ENCODE measurements around the gene WDR37. TPM values are rescaled to one million over a fixed set of nuclear protein-coding genes. Genes with fewer than 3 reads are reported as not detected.

Gene WDR37
- total RNA-seq, 1 donor from 2014 or later: 29.0 TPM

DNA sequence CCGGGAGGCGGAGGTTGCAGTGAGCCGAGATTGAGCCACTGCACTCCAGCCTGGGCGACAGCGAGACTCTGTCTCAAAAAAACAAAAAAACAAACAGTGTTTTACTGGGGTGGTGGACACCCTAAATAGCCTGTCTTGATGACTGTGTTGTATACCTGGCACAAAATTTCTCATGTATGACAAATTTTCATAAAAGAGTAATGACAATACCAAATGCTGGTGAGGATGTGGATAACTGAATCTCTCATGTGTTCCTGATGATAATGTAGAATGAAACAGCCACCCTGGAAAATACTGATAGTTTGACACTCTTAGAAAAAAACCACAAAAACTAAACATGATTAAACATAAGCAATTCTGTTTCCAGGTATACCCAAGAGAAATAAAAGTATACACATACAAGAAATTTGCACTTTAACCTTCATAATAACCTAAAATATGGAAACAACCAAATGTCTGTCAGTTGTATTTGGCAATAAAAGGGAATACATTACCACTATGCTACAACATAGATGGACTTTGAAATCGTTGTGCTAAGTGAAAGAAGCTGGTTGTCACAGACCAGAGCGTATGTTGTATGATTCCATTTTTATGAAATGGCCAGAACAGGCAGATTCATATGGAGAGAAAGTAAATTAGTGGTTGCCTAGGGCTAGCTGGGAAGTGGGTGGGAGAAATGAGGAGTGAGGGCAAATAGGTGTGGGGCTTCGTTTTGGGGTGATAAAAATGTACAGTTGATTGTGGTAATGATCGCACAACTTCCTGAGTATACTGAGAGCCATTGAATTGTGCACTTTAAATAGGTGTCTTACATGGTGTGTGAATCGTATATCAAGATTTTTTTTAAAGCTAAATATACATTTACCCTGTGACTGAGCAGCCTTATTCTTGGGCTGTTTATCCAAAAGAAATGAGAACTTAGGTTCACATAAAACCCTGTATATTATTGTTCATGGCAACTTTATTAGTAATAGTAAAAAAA, 12.5 kb downstream of the WDR37 start:
- intact Hi-C loops (cut with micrococcal nuclease): no loop called here

DNA sequence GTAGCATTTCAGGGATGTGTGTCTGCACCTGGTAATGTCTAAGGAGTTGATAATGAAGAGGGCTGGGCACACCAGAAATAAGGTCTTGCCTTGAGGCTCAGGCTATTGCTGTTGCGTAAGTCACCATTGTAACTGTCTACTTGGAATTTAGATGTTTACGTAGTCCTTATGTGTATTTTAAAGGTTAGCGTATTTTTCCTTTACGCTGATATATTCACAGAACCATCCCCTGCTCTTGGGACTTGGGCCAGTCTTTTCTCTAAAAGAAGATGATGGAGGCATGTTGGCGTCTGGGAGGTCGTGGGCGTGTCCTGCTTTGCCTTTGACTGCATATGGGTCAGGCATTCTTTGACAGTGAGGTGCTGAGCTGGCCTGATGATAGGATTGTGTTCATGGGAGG, 14.7 kb downstream of the WDR37 start:
- intact Hi-C loops (cut with micrococcal nuclease): no loop called here

DNA sequence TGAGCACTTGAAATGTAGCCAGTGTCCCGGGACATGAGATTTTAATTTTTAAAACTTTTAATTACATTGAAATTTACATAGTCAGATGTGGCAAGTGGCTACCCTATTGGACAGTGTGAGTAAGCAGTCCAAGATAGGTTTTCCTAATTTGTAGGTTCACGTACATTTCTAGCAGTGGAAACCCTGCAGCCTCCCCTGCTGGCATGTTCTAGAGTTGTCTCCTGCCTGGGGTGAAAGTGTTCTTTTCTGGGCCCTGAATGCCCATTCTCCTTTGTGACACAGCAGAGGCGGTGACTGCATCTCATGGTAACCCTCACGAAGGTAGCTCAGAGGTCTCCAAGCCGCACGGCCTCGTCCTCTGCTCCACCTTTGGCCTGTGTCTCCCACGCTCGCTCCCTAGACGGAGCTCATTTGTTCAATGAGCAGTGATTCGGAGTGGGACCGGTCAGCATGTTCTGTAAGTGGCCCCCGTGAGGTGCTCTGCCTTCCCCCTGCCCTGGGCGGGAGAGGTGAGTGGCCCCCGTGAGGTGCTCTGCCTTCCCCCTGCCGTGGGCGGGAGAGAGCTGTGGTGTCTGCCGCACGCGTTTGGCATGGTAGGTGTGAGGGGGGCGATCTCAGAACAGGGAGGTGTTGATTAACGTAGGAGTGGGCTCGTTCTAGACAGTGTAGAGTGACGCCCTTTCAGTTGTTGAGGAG, 18.0 kb downstream of the WDR37 start:
- intact Hi-C loops (cut with micrococcal nuclease): loop anchor here (2.0 kb wide), 1 partner anchor 563 kb away; no protein-coding TSS in a partner anchor

DNA sequence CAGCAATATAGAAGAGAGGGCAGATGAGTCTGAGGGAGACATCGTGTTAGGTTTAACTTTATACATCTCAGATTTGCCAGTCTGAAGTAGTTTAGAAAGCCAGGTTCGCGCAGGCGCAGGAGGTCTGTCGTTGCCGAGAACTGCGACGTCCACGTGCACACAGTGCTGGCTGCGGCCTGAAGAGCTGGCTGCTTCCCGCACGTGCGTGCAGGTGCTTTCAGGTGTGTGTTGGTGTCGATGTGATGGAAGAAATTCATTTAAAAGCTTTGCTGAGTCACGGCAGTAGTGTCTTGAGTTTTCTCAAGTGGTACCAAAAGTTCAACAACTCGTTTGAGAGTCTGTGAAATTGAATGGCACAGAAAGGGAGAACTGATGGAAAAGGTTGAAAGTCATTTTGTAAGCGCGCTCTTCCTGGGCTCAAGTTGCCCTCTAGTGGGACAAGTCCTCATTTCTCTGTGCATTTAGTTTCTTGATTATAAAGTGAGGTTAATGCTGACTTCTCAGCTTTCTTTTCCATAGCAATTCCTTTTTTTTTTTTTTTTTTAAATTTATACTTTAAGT, 18.6 kb downstream of the WDR37 start:
- intact Hi-C loops (cut with micrococcal nuclease): loop anchor here (2.0 kb wide), 1 partner anchor 564 kb away; no protein-coding TSS in a partner anchor

DNA sequence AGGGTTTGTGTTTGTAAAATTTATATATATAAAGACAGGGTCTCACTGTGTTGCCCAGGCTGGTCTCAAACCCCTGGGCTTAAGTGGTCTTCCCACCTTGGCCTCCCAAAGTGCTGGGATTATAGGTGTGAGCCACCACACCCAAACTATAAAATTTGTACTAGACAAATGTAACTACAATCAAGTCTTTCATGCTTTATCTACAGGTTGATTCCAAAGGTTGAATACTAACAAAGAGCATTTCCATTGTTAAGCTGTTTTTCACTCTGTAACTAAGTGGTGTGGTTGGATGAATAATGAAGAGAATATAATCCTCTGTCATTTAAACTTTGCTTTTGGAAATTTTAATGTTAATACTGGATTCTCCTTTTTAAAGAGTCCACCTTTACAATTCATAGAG, 22.5 kb downstream of the WDR37 start:
- intact Hi-C loops (cut with micrococcal nuclease): no loop called here

DNA sequence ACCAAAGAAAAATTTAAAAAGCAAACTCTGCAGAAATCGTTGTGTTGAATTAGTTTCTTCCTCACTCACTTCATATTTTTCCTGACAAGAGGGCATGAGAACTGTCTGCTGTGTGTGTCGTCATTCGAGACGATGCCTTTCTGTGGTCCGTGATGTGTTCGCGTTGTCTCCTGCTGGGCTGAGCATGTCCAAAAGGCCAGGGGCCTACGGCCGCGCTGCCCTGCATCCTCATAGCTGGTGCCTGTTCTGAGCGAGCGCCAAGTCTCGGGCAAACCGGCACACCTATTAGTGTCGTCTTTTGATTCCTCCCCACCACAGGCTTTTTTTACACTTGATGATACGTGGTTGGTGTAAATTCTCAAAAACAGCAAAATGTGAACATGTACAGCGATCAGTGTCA, 27.4 kb downstream of the WDR37 start:
- intact Hi-C loops (cut with micrococcal nuclease): no loop called here

DNA sequence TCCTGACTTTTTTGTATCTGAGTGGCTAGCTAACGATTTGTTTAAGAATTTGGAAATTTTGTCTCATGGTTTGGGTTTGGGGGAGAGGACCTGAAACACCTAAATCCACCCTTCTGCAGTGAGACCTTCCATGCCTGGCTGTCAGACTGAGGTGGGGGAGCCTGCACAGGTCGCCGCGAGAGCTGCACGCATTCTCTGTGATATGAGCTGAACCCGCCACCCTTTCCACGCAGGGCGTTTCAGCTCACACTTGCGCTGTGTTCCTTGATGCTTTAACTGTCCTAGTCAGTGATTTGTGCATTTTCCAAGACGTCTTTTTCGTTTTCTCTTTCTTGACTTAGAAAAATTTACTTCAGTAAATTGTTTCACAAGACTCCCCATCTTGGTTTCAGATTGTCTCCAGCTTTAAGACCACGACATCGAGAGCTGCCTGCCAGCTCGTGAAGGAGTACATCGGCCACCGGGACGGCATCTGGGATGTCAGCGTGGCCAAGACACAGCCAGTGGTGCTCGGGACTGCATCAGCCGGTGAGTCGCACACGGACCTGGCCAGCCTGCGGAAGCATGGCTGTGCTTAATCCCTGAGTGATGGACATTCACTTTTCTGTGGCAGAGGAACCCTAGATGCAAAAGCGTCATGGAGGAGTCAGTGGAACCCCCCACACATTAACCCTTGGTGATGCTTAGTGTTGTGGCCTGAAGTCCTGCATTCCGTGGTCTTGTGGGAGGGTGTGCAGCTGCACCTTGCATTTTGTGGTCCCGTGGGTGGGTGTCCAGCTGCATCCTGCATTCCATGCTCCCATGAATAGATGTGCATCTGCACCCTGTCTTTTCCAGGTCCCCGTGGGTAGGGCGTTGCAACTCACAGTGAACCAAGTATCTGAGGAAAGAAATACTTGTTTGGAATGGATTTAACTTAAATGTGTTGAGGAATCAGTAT, 28.1 kb downstream of the WDR37 start:
- intact Hi-C loops (cut with micrococcal nuclease): no loop called here

DNA sequence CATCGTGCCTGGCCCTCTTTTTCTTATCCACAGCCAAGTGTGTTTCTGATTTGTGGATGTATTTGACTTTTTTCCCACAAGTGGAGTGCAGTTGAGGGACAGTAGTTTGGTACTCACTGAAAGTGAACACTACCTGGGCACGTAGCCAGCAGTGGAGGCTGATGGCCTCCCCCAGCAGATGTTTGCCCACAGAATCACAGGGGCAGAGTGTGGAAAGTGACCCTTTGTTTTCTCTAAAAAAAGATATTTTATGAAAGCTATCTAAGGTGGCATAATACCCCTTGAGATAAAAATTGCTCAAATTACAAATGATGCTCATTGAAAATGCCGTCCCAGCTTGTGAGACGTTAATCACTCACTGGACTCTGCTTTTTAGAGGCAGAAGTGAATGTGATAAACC, 29.1 kb downstream of the WDR37 start:
- intact Hi-C loops (cut with micrococcal nuclease): no loop called here

DNA sequence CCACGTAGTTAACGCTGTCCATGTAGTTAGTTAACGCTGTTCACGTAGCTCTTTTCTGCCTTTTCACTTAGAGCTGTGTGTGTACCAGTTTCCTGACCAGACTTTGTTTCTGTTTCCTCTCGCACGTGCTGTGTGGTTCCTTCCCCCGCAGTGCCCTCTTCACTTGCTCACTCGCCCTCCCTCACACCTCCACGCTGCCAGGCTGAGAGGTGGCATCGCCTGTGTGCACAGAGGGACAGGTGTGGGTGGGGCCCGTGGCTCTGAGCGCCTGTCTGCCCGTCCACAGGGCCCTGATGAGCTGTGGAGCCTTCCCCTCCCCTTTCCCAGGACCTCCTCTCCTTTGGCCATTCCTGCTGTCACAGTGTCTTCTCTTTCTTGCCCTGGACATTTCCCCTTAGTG, 30.6 kb downstream of the WDR37 start:
- intact Hi-C loops (cut with micrococcal nuclease): no loop called here

DNA sequence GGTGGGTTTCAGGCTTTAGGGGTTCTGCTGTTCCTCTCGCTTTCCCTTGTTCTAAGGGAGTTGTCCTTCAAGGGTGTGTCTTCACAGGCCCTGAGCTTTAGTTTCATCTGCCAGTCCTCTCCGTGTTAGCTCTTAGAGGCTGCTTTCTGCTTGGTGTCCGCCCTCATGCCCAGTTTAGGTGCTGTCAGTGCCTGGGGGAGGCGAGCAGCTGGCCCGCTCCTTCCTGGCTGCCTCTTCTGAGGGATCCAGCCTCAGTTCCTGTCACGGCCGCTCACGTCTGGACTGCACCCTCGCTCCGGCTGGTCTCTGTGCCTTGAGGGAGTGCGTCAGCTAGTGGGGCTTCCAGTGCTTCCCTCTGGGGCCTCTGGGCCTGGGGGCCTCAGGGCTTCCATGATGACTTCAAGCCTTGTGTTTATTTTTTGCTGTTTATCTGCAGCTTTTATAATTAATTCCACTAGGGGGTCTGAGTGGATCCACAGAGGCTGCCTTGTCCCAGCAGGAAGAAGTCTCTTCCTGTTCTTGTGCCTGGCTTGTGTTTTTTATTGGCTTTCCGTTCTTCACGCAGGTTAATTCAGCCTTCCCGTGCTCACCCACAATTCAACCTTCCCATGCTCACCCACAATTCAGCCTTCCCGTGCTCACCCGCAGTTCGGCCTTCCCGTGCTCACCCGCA, 33.0 kb downstream of the WDR37 start:
- intact Hi-C loops (cut with micrococcal nuclease): no loop called here

DNA sequence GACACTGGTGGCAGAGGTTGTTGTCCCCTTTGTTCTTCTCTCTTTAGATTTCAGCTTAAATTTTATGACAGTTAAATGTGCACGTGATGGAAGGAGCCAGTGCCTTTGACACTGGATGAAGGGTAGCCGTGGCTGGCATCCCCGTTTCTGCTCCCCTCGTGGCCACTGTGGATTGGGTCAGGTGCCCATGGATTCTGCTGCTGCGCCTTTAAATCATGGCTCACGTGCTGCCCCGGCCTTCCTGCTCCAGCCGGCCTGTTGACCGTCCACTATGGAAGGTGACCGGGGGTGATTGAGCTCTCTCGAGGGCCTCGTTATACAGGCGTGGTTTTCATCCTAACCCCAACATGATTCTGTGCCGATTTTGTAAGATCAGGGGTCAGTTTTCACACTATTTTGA, 34.5 kb downstream of the WDR37 start:
- intact Hi-C loops (cut with micrococcal nuclease): no loop called here

DNA sequence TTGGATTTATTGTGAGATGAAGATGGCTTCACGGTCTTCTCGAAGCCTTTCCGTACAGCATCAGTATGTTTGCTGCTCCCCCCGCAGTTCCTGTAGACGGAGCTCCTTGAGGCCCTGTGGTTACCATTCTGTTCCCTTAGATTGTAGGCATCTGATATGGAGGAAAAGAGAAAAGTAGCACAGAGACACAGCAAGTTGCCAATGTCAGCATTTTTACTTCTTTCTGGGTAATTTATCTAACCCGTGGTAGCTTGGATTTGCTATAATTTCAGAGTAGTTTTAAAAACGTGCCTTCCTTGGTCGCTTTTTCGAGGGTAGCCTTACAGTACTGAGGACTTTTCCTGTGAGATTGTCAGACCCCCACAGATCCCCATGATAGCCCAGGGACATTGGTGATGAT, 37.5 kb downstream of the WDR37 start:
- intact Hi-C loops (cut with micrococcal nuclease): no loop called here

DNA sequence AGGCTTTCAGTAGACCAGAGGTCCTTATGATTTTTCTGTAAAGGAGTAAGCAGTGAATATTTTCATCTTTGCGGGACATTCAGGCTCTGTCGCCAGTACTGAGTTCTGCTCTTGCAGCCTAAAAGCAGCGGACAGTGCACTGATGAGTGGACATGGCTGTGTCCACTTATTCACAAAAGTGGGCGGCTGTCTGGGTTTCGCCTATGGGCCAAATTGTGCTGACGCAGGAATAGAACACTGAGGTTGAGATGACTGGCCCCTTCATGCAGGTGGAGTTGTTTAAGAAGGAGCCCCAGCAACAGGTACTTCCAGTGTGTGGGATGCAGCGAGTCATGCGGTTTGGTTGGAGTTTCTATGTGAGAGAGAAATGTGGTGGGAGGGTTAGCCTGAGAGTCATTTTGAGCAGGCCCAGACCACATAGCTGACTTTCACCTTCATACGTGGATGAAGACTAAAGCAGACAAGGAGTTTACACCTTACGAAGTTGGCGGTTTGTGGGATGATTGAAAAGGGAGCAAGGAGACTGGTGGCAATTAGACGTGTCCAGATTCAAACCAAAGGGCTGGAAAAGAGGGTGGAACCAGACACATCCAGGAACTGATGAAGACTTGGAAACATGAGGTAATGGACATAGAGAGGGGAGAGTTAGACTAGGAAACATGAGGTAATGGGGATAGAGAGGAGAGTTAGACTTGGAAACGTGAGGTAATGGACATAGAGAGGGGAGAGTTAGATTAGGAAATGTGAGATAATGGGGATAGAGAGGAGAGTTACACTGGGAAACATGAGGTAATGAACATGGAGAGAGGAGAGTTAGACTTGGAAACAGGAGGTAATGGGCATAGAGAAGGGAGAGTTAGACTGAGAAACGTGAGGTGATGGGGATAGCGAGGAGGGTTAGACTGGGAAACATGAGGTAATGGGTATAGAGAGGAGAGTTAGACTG, 38.2 kb downstream of the WDR37 start:
- intact Hi-C loops (cut with micrococcal nuclease): no loop called here

DNA sequence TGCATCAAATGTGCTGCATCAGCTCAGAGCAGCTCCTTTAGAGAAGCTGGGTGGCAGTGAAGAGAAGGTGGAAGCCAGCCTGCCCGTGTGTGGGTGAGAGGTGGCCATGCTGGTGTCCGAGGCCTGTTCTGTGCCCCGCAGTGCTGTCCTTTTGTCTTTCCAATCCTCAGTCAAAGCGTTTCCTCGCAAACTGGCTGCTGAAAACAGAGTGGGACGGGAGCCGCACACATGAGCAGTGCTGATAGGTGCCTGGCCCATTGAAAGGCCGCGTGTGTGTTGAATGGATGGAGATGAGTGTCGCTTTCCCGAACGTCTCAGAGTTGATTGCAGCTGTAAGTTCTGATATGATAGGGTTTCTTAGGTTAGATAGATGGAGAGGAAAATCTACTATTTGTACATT, 39.3 kb downstream of the WDR37 start:
- intact Hi-C loops (cut with micrococcal nuclease): no loop called here

DNA sequence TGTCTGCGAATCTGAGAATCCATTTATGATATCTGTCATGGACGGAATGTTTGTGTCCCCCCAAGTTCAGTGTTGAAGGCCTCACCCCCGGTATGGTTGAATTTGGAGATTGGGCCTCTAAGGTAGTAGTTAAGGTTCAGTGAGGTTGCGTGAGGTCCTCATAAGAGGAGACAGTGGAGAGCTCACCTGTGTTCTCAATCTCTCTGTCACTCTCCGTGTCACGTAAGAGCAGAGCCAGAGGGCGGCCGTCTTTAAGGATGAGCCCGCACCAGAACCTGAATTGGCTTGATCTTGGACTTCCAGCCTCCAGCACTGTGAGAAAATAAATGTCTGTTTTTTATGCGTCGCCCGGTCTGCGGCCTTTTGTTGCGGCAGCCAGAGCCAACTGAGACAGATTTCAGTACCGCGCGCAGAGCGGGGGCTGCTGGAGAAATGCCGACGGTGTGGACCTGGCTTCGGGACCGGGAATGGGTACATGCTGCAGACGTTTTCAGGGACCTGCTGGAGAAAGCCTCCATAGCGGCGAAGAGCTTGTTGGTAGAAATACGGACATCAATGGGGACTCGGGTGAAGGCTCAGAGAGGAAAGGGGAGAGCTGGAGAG, 40.2 kb downstream of the WDR37 start:
- intact Hi-C loops (cut with micrococcal nuclease): no loop called here

DNA sequence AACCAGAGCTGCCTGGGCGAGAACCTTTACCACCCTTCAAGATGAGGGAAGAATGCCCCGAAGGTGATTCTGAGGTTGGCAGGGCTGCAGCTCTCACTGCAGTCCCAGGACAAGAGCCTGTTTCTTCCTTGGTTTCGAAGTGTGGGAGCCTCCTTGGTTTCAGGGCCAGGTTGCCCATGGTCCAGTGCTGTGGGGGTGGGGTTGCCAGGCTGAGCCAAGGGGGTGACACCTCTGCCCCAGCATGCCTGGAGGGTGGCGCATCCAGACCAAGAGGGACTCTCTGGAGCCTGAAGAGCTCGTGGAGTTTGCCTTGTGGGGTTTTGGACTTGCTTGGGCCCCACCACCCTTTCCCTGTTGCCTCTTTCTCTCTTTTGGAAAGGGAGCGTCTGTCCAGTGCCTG, 41.3 kb downstream of the WDR37 start:
- intact Hi-C loops (cut with micrococcal nuclease): no loop called here

DNA sequence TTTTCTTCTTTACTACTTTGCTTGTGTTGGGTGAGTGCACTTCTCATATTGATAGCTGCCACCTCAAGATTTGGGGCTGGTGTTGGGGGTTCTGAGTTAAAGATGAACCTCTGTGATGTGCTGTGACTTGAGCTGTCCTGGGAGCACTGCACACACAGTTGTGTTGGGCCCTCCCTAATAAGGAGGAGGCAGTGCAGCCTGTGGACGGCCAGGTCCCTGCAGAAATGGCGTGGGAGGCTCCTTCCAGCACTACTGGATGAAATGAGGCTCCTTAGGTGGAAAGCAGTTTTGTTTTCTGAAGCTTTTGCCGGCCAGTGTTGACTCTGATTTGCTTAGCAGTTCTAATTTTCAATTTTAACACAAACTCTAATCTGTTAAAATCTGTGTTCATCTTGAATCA, 44.0 kb downstream of the WDR37 start:
- intact Hi-C loops (cut with micrococcal nuclease): no loop called here

DNA sequence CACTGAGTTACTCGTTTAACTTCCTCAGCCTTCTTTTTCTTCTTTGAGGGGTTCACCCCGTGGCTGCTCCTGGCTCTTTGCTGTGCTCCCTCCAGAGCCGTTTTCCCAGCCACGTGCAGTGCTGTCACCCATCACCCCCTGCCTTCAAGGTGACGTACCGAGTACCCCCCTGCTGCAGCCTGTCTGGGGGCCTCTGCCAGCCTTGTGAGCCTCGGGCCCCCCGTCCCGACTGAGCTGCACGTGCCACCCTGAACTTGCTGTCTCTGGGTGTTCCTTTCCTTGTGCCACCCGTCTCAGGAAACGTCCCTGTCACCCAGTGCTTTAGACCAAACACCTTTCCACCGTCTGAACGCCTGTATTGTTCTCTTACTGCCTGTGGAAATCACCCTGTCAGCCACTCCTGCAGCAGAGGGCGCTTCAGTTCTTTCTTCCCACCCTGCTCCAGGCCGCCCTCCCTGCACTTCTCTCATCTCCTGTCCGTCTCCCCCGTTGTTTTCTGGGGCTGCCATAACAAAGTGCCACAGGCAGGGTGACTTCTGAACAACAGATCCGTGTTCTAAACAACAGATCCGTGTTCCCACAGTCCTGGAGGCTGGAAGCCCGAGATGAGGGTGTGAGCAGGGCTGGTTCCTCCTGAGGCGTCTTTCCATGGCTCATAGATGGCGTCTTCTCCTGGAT, 44.6 kb downstream of the WDR37 start:
- intact Hi-C loops (cut with micrococcal nuclease): no loop called here

Measured in T-helper 1 cell treated with Interleukin-12 subunit alpha and Interleukin-12 subunit beta and Interleukin-4 antibody, amounts not matched to agents 30 ng/mL and 1 ng/mL, for 36 hours (primary cell).